PC-9 (cell line): ENCODE results near the gene ANKRD11. TPM values are rescaled to one million over a fixed set of nuclear protein-coding genes. Genes with fewer than 3 reads are reported as not detected.

Experiments used
- BruUV-seq: library from RNA; stranded (reverse); fragments of 400-500 nt; replicated peaks from 2 replicates; lab custom pipeline; 2021; lab: Mats Ljungman, UMichigan
- CTCF ChIA-PET: fragments of 300-600 bp; sonication (Branson Sonifier 250); formaldehyde crosslinking; loops from one replicate; lab custom pipeline; 2022; ENCODE audit warnings: antibody characterized with exemption; lab: Charles Lee
- POLR2A ChIA-PET: fragments of 300-600 bp; sonication (Branson Sonifier 250); formaldehyde crosslinking; loops from one replicate; lab custom pipeline; 2022; ENCODE audit warnings: antibody characterized with exemption; ENCODE audit not compliant: unreplicated experiment; lab: Charles Lee
- DNase-seq, 2 experiments: peaks; one replicate each; pipeline versions ENCODE4 v3.0.0 to v3.0.0-alpha.2; 2015 to 2022; ENCODE audit warnings: mixed read lengths in 1 of 2
- H2AFZ ChIP-seq: fragments of 200-600 bp; sonication (generic); 2 replicates; pipeline ENCODE4 v1.8.1; 2017; ENCODE audit warnings: antibody characterized with exemption
- H3F3A ChIP-seq: fragments of 200-600 bp; sonication (generic); 2 replicates; pipeline ENCODE4 v1.8.1; 2017; ENCODE audit warnings: antibody characterized with exemption, mild to moderate bottlenecking, low read depth; ENCODE audit not compliant: insufficient read depth
- H3K27ac ChIP-seq: fragments of 200-600 bp; sonication (generic); 2 replicates; pipeline ENCODE4 v1.6.1; 2016; ENCODE audit warnings: mixed run types
- H3K27me3 ChIP-seq: fragments of 200-600 bp; sonication (generic); 2 replicates; pipeline ENCODE4 v1.6.1; 2016; ENCODE audit warnings: low read depth, mixed run types; ENCODE audit not compliant: insufficient read depth
- H3K36me3 ChIP-seq: fragments of 200-600 bp; sonication (generic); 2 replicates; pipeline ENCODE4 v1.6.1; 2016; ENCODE audit warnings: low read depth, mixed run types
- H3K4me1 ChIP-seq: fragments of 200-600 bp; sonication (generic); replicated peaks from 2 replicates; pipeline ENCODE4 v1.6.1; 2016; ENCODE audit warnings: mixed run types; ENCODE audit not compliant: insufficient read depth
- H3K4me2 ChIP-seq: fragments of 200-600 bp; sonication (generic); 2 replicates; pipeline ENCODE4 v1.6.1; 2017; ENCODE audit warnings: mixed run types
- H3K4me3 ChIP-seq: fragments of 200-600 bp; sonication (generic); 2 replicates; pipeline ENCODE4 v1.6.1; 2016; ENCODE audit warnings: mixed run types
- H3K79me2 ChIP-seq: fragments of 200-600 bp; sonication (generic); 2 replicates; pipeline ENCODE4 v1.6.1; 2017; ENCODE audit warnings: low read depth, mixed run types
- H3K9me2 ChIP-seq: fragments of 200-600 bp; sonication (generic); 2 replicates; pipeline ENCODE4 v1.8.1; 2017; ENCODE audit warnings: mild to moderate bottlenecking; ENCODE audit not compliant: insufficient read depth
- H3K9me3 ChIP-seq: fragments of 200-600 bp; sonication (generic); 2 replicates; pipeline ENCODE4 v1.8.1; 2016; ENCODE audit warnings: low read depth; ENCODE audit not compliant: insufficient read depth
- H4K20me1 ChIP-seq: fragments of 200-600 bp; sonication (generic); 2 replicates; pipeline ENCODE4 v1.8.1; 2017; ENCODE audit not compliant: insufficient read depth
- EZH2 ChIP-seq: fragments of 200-600 bp; sonication (generic); IDR thresholded peaks from 2 replicates; pipeline ENCODE4 v1.8.0; 2017; ENCODE audit warnings: antibody characterized with exemption, low read depth
- intact Hi-C: fragments of 100-400 bp; cut with micrococcal nuclease; formaldehyde crosslinking; loops from one replicate; pipeline ENCODE4 v1.10.0; 2022; ENCODE audit not compliant: unreplicated experiment
- total RNA-seq: library from RNA; stranded (reverse); gene quantifications from 2 replicates; pipeline ENCODE4 v1.2.3, GENCODE V29; 2021
- TF ChIP-seq, protein P1 (sequence below): fragments of 200-600 bp; sonication (generic); conservative IDR thresholded peaks from 2 replicates; pipeline ENCODE4 v1.6.1; 2017; ENCODE audit warnings: mixed run types, antibody characterized with exemption, mild to moderate bottlenecking, moderate library complexity

Gene ANKRD11
- total RNA-seq, 1 experiment from 2014 or later: 220 TPM

DNA sequence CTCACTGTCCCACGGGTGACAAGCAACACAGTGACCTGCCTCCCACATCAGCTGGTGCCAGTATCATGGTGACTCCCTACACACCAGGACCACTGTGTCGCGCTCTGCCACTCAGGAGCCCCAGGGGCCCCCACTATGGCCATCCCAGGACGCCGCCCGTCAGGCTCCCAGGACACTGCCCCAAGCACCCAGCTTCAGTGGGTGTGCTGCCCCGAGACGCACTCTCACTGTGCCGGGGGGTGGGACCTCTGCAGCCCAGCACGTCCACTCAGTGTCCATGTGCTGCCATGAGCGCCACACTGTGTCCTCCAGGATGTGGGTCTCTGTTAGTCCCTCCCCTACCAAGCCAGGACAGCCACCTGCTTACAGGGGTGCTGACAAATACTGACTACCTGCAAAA is 152.4 kb downstream of the ANKRD11 start:
- peaks cover 17% of the 10 kb centered on the region for H3K4me1 ChIP-seq
- peaks cover 99% of the 10 kb centered on the region for H4K20me1 ChIP-seq
- no peaks in the 10 kb centered on the region for H3K9me2 ChIP-seq
- no peak for DNase-seq
- no peaks in the 10 kb centered on the region for H3K27me3 ChIP-seq
- POLR2A ChIA-PET: interaction anchor here (0.7 kb wide), 1 partner anchor 185 kb away, joined by 24 read pairs; no protein-coding TSS in a partner anchor
- H3K9me3 ChIP-seq: no peaks in the 10 kb centered on the region
- peaks cover 53% of the 10 kb centered on the region for H3F3A ChIP-seq
- H2AFZ ChIP-seq: no peak overlapping the region
- 0 out of 2 replicates have a peak, but pooled peaks cover 6% of the 10 kb centered on the region for H3K36me3 ChIP-seq
- H3K79me2 ChIP-seq: peaks cover 100% of the 10 kb centered on the region
- BruUV-seq: no TSS peak
- no peak overlapping the region for H3K4me3 ChIP-seq
- no peak overlapping the region for H3K4me2 ChIP-seq
- TF ChIP-seq, protein P1, sequence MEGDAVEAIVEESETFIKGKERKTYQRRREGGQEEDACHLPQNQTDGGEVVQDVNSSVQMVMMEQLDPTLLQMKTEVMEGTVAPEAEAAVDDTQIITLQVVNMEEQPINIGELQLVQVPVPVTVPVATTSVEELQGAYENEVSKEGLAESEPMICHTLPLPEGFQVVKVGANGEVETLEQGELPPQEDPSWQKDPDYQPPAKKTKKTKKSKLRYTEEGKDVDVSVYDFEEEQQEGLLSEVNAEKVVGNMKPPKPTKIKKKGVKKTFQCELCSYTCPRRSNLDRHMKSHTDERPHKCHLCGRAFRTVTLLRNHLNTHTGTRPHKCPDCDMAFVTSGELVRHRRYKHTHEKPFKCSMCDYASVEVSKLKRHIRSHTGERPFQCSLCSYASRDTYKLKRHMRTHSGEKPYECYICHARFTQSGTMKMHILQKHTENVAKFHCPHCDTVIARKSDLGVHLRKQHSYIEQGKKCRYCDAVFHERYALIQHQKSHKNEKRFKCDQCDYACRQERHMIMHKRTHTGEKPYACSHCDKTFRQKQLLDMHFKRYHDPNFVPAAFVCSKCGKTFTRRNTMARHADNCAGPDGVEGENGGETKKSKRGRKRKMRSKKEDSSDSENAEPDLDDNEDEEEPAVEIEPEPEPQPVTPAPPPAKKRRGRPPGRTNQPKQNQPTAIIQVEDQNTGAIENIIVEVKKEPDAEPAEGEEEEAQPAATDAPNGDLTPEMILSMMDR: no peak
- no peak for TF ChIP-seq EZH2
- CTCF ChIA-PET: no interaction called here
- intact Hi-C loops: no loop called here
- no peak overlapping the region for H3K27ac ChIP-seq

DNA sequence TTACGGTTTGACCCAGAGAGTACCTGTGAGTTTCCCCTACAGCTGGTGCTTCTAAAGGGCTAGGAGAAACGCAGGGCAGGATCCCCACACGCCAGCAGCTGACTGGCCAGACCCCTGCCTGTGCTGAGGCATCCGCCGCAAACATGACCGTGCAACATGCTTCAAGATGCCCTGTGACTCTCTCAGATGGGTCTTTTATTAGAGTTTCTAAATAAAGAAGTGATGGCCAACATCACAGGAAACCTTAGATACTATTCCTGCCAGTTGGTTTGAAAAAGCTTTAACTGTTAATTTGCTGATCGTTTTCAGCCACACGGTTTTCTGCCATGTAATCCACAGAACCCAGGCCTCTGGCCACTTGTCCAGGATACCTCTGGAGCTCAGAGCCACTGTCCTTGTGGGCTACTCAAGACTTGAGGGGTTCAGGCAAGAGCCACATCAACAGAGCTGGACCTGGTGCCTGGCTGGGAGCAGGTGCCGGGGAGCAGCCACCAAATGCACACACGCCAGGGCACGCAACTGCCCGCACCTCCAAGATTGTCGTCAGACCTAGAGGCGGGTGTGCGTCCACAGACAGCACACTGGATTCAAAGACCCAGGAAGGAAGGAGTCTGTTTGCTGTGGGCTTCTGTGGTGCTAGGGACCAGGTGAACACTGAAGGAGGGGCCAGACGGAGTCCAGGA is 154.4 kb downstream of the ANKRD11 start:
- POLR2A ChIA-PET: interaction anchor here (0.5 to 0.6 kb wide), 2 partner anchors 22 to 350 kb away, joined by 3 to 4 read pairs; partner anchors contain the start of gene CDK10

DNA sequence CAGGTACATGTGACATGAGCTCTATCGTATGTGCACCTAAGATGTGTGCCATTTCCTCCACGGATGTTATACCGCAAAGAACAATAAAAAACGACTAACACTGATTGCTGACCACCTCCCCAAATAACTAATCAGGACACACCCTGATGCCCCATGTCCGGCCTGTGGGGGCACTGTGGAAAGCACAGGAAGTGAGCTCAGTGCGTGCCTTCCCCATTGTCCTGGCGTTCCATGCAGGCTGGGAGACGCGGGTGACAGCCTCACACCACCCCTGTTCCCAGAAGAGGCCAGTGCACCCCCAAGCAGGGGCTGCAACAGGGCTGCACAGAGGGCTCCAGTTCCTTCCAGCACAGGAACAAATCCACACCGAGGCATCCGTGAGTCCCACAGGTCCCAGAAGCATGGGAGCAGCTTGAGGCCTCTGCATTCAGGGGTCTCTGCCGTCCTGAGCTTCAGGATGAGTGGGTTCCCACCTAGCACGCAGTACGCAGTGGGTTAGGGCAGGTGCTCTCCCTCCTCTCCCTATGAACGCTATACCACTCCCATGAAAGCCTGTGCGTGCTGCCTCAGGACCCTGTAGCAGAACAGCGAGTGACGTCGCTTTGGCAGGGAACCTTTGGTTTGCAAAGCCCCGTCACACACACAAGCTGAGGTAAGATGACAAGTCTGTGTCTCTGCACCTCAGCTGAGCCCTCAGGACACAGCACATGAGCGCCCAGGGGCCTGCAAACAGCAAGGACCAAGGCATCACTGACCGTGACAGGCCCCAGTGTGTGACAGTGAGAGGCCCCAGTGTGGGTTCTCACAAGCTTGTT is 155.2 kb downstream of the ANKRD11 start:
- intact Hi-C loops: loop anchor here (5.0 kb wide), 1 partner anchor 47 kb away; no protein-coding TSS in a partner anchor
- no peak for TF ChIP-seq EZH2
- TF ChIP-seq, protein P1: no peak
- H2AFZ ChIP-seq: no peak overlapping the region

More for the DNA sequence above, 154.4 kb downstream of the ANKRD11 start:
- Histone ChIP-seq H4K20me1 (peaks cover 99% of the 10 kb centered on the region), H3K4me2 (no peak overlapping the region), H3K4me3 (no peak overlapping the region), H3K36me3 (0 out of 2 replicates have a peak, but pooled peaks cover 3% of the 10 kb centered on the region), H3K9me2 (no peaks in the 10 kb centered on the region), H3K79me2 (peaks cover 100% of the 10 kb centered on the region), H3K27ac (no peak overlapping the region), H3K4me1 (peaks cover 38% of the 10 kb centered on the region), H2AFZ (no peak overlapping the region), H3F3A (peaks cover 63% of the 10 kb centered on the region), H3K27me3 (no peaks in the 10 kb centered on the region), H3K9me3 (no peaks in the 10 kb centered on the region)
- DNase-seq: no peak
- TF ChIP-seq, protein P1: no peak
- no peak for TF ChIP-seq EZH2
- no TSS peak for BruUV-seq
- CTCF ChIA-PET: interaction anchor here (0.7 kb wide), 1 partner anchor 149 kb away, joined by 13 read pairs; no protein-coding TSS in a partner anchor
- intact Hi-C loops: no loop called here

More for the DNA sequence above, 155.2 kb downstream of the ANKRD11 start:
- peaks cover 95% of the 10 kb centered on the region for H4K20me1 ChIP-seq
- 0 out of 2 replicates have a peak, but pooled peaks cover under 1% of the 10 kb centered on the region for H3K36me3 ChIP-seq
- H3K4me3 ChIP-seq: no peak overlapping the region
- H3K27me3 ChIP-seq: no peaks in the 10 kb centered on the region
- peaks cover 45% of the 10 kb centered on the region for H3K4me1 ChIP-seq
- peaks cover 97% of the 10 kb centered on the region for H3K79me2 ChIP-seq
- H3K4me2 ChIP-seq: no peak overlapping the region
- no TSS peak for BruUV-seq
- ChIA-PET CTCF (no interaction called here), POLR2A (interaction anchor here (0.5 to 0.6 kb wide), 2 partner anchors 21 to 351 kb away, joined by 3 to 4 read pairs; partner anchors contain the start of gene CDK10)
- H3K27ac ChIP-seq: no peak overlapping the region
- H3F3A ChIP-seq: peaks cover 62% of the 10 kb centered on the region
- no peaks in the 10 kb centered on the region for H3K9me2 ChIP-seq
- no peak for DNase-seq
- H3K9me3 ChIP-seq: no peaks in the 10 kb centered on the region
